ENCODE results near the gene B3GNT5.

Gene B3GNT5

DNA sequence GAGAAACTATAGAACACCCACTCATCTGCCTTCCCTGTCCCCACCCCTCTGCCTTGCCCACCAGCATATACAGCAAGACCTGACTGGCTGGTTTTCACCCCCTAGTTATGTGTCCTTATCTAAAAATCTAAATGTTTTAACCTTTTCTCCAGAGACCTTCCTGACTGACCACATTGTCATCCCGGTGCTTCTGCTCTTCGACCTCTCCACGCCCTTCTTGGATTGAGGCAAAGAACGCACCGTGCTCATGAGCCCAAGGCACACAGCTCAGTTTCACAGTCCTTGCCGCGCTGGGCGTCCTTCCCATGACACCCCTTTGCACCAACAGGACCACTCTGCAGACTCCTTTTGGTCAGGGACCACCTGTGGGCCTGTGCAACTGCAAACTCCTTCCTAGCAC lies 62.7 kb downstream of the B3GNT5 start:
- no peaks in the 10 kb centered on the region for H3K27me3 ChIP-seq (ENCODE audit: control insufficient read depth, insufficient read depth, low read length, poor library complexity, severe bottlenecking)
- no peaks in the 10 kb centered on the region for H3K4me1 ChIP-seq (ENCODE audit: control insufficient read depth, insufficient read depth, low read length)
- H3K9me3 ChIP-seq (ENCODE audit: control insufficient read depth, low read length) = no peaks in the 10 kb centered on the region
- WGBS, 2 experiments = 95 to 96% methylated on average over 8 of the region's 8 CpGs
- no peak overlapping the region for H3K4me3 ChIP-seq (ENCODE audit: insufficient read depth, low read depth, low read length)
- peaks cover 5% of the 10 kb centered on the region for H3K36me3 ChIP-seq (ENCODE audit: control insufficient read depth, insufficient read depth, low read length)
- no peak overlapping the region for H3K27ac ChIP-seq (ENCODE audit: insufficient read depth, low read depth, low read length, poor library complexity, severe bottlenecking)

DNA sequence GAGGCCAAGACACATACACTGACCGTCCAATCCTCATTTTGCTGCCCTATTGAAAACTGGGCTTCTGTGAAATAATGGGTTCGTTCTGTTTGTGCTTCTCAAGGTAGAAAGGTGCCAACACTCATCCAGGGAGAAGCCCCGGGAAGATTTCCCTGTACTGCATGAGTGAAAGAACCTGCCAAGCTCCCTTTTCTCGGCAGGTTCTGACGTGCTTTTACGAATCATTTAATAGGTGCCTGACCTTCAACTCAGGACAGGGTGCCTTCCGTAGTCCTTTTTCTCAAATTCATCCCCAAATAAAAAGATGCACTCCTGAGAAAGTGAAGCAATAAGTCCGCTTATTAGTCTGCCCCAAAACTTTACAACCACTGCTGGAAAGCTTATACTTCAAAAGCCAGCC lies 64.2 kb downstream of the B3GNT5 start:
- Histone ChIP-seq H3K27ac (ENCODE audit: insufficient read depth, low read depth, low read length, poor library complexity, severe bottlenecking) (no peak overlapping the region), H3K4me3 (ENCODE audit: insufficient read depth, low read depth, low read length) (no peak overlapping the region), H3K36me3 (ENCODE audit: control insufficient read depth, insufficient read depth, low read length) (no peaks in the 10 kb centered on the region), H3K27me3 (ENCODE audit: control insufficient read depth, insufficient read depth, low read length, poor library complexity, severe bottlenecking) (no peaks in the 10 kb centered on the region), H3K9me3 (ENCODE audit: control insufficient read depth, low read length) (no peaks in the 10 kb centered on the region), H3K4me1 (ENCODE audit: control insufficient read depth, insufficient read depth, low read length) (no peaks in the 10 kb centered on the region)
- 95 to 96% methylated on average over 8 of the region's 8 CpGs for WGBS, 2 experiments

DNA sequence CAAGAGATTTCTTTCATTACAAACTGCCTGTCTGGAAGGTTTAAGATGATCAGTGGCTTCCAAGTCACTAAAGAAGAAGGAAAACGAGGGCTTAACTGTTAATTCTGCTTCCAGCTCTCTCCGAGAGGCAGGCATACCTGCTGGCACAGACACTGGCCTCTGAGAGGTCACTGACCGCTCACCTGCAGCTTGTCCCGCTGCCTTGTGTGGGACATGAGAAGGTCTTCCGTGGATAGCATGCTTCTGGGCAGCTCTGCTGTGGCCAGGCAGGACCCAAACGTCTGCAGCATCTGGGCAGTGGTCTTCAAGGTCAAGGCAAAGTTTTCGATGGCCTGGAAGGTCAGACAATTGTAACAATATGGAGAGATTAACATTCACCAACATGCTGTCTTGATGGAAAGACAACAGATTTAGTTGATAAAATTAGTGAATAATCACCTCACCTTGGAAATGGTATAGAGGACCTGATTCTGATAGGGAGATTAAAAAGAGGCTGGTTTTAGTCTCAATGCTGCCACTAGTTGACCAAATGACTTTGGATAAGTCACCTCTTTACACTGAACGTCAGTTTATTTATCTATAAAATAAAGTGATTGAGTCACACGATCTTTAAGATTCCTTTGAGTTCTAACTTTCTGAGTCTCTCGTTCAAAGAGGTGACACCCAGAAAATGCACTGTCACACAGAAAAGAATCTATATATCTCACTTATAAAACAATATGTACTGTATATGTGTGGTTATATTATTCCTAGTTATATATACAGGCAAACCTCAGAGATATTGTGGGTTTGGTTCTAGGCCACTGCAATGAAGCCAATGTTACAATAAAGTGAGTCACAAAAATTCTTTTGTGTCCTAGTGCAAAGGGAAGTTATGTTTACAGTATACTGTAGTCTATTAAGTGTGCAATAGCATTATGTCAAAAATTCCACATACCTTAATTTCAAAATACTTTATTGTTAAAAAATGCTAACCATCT lies 65.1 kb downstream of the B3GNT5 start:
- 95 to 97% methylated on average over 10 of the region's 10 CpGs for WGBS, 2 experiments

GRCh38 chr3:183318877-183319276 lies 65.8 kb downstream of the B3GNT5 start:
- no peaks in the 10 kb centered on the region for H3K4me1 ChIP-seq (ENCODE audit: control insufficient read depth, insufficient read depth, low read length)
- no peak overlapping the region for H3K27ac ChIP-seq (ENCODE audit: insufficient read depth, low read depth, low read length, poor library complexity, severe bottlenecking)
- no peaks in the 10 kb centered on the region for H3K9me3 ChIP-seq (ENCODE audit: control insufficient read depth, low read length)
- no peak overlapping the region for H3K4me3 ChIP-seq (ENCODE audit: insufficient read depth, low read depth, low read length)
- WGBS, 2 experiments = 86 to 91% methylated on average over 4 to 5 of the region's 5 CpGs
- H3K36me3 ChIP-seq (ENCODE audit: control insufficient read depth, insufficient read depth, low read length) = no peaks in the 10 kb centered on the region
- H3K27me3 ChIP-seq (ENCODE audit: control insufficient read depth, insufficient read depth, low read length, poor library complexity, severe bottlenecking) = no peaks in the 10 kb centered on the region

More for the DNA sequence above, 65.1 kb downstream of the B3GNT5 start:
- Histone ChIP-seq H3K27me3 (ENCODE audit: control insufficient read depth, insufficient read depth, low read length, poor library complexity, severe bottlenecking) (no peaks in the 10 kb centered on the region), H3K4me1 (ENCODE audit: control insufficient read depth, insufficient read depth, low read length) (no peaks in the 10 kb centered on the region), H3K36me3 (ENCODE audit: control insufficient read depth, insufficient read depth, low read length) (no peaks in the 10 kb centered on the region), H3K4me3 (ENCODE audit: insufficient read depth, low read depth, low read length) (no peak overlapping the region), H3K9me3 (ENCODE audit: control insufficient read depth, low read length) (no peaks in the 10 kb centered on the region), H3K27ac (ENCODE audit: insufficient read depth, low read depth, low read length, poor library complexity, severe bottlenecking) (no peak overlapping the region)

DNA sequence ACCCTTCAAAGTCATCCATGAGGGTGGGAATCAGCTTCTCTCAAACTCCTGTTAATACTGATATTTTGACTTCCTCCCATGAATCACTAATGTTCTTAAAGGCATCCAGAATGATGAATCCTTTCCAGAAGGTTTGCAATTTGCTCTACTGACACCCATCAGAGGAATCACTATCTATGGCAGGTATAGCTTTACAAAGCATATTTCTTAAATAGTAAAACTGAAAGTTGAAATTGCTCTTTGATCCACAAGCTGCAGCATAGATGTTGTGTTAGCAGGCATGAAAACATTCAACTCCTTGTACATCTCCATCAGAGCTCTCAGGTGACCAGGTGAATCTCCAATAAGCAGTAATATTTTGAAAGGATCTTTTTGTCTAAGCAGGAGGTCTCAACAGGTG lies 66.3 kb downstream of the B3GNT5 start:
- Histone ChIP-seq H3K4me1 (ENCODE audit: control insufficient read depth, insufficient read depth, low read length) (no peaks in the 10 kb centered on the region), H3K27ac (ENCODE audit: insufficient read depth, low read depth, low read length, poor library complexity, severe bottlenecking) (no peak overlapping the region), H3K9me3 (ENCODE audit: control insufficient read depth, low read length) (no peaks in the 10 kb centered on the region), H3K4me3 (ENCODE audit: insufficient read depth, low read depth, low read length) (no peak overlapping the region), H3K36me3 (ENCODE audit: control insufficient read depth, insufficient read depth, low read length) (no peaks in the 10 kb centered on the region), H3K27me3 (ENCODE audit: control insufficient read depth, insufficient read depth, low read length, poor library complexity, severe bottlenecking) (no peaks in the 10 kb centered on the region)
